HFF-Myc (cell line): ENCODE measurements around the gene ENKUR.

Experiments used
- DNase-seq: peaks from one replicate; pipeline ENCODE4 v3.0.0-alpha.2; 2011; ENCODE audit warnings: low read depth; ENCODE audit errors: extremely low read depth
- H3K4me3 ChIP-seq: replicated peaks from 2 replicates; pipeline ENCODE4 v1.5.1; 2011; ENCODE audit warnings: low read depth, mild to moderate bottlenecking, control low read depth, low read length
- CTCF ChIP-seq: IDR thresholded peaks from 2 replicates; pipeline ENCODE4 v1.5.1; 2012; ENCODE audit warnings: mild to moderate bottlenecking, low read depth, low read length, control low read depth; ENCODE audit errors: missing control alignments

ENKUR gene

GRCh38 chr10:25028711-25029110 is 12.8 kb upstream of the ENKUR start:
- no peak overlapping the region for H3K4me3 ChIP-seq
- no peak for DNase-seq
- TF ChIP-seq CTCF, result no peak

- no peak for TF ChIP-seq CTCF
- DNase-seq, result no peak
- no peak overlapping the region for H3K4me3 ChIP-seq
These were observed 10.5 kb upstream of the ENKUR start for GRCh38 chr10:25026463-25026862.

- TF ChIP-seq CTCF, result no peak
These were observed 8.6 kb upstream of the ENKUR start for GRCh38 chr10:25024528-25024927.

GRCh38 chr10:25023278-25023677 is 7.3 kb upstream of the ENKUR start:
- DNase-seq, result no peak
- no peak for TF ChIP-seq CTCF
- no peak overlapping the region for H3K4me3 ChIP-seq

More at GRCh38 chr10:25024528-25024927, 8.6 kb upstream of the ENKUR start:
- DNase-seq, result no peak
- H3K4me3 ChIP-seq, result no peak overlapping the region

GRCh38 chr10:25018703-25019102 is 2.7 kb upstream of the ENKUR start:
- no peak for DNase-seq
- no peak overlapping the region for H3K4me3 ChIP-seq
- TF ChIP-seq CTCF, result no peak

- H3K4me3 ChIP-seq, result peak overlapping the region; percentile 62
- TF ChIP-seq CTCF, result no peak
- no peak for DNase-seq
These were observed 1.7 kb upstream of the ENKUR start for GRCh38 chr10:25017661-25018060.

GRCh38 chr10:25017154-25017590 is 1.2 kb upstream of the ENKUR start:
- DNase-seq, result no peak
- H3K4me3 ChIP-seq, result peak overlapping the region; percentile 62
- no peak for TF ChIP-seq CTCF
